Suprapubic skin (tissue), 4 donors: ENCODE results near the gene KIF3C. TPM values are rescaled to one million over a fixed set of nuclear protein-coding genes. Genes with fewer than 3 reads are reported as not detected.

Experiments
- DNase-seq, 2 donors: peaks; one replicate each; pipeline ENCODE4 v3.0.0-alpha.2; 2019; ENCODE audit warnings: low spot score in 2 of 2
- H3K27ac ChIP-seq: fragments of 200-600 bp; sonication (generic); one replicate; pipeline ENCODE4 v1.5.1; 2019
- H3K27me3 ChIP-seq: fragments of 200-600 bp; sonication (generic); one replicate; pipeline ENCODE4 v1.5.1; 2019
- H3K36me3 ChIP-seq: fragments of 200-600 bp; sonication (generic); one replicate; pipeline ENCODE4 v1.5.1; 2019
- H3K4me1 ChIP-seq: fragments of 200-600 bp; sonication (generic); one replicate; pipeline ENCODE4 v1.5.1; 2019
- H3K4me3 ChIP-seq: fragments of 200-600 bp; sonication (generic); one replicate; pipeline ENCODE4 v1.5.1; 2019; ENCODE audit warnings: mild to moderate bottlenecking
- H3K9me3 ChIP-seq: fragments of 200-600 bp; sonication (generic); one replicate; pipeline ENCODE4 v1.5.1; 2019
- EP300 ChIP-seq: sonication (generic); formaldehyde crosslinking; IDR thresholded peaks from one replicate; pipeline ENCODE4 v1.6.1; 2017; ENCODE audit warnings: antibody characterized with exemption
- POLR2A ChIP-seq, 2 donors: fragments of 450-650 bp; IDR thresholded peaks; one replicate each; pipeline ENCODE4 v1.6.1; 2017; ENCODE audit warnings: antibody characterized with exemption in 2 of 2, mild to moderate bottlenecking in 2 of 2, moderate library complexity in 2 of 2
- POLR2AphosphoS5 ChIP-seq, 3 donors: sonication (generic); formaldehyde crosslinking; IDR thresholded peaks; one replicate each; pipeline ENCODE4 v1.6.1; 2017; ENCODE audit warnings: antibody characterized with exemption in 3 of 3
- WGBS: methylation state at CpG from one replicate; pipeline ENCODE4 v1.1.5; 2018; 5-methylcytosine and 5-hydroxymethylcytosine counted together
- total RNA-seq, 4 donors: library from RNA; depleted of rRNA; stranded (reverse); fragments of >200 nt; gene quantifications; one replicate each; pipeline ENCODE4 v1.1.0, GENCODE V29; 2016
- TF ChIP-seq, protein P1 (sequence below), 2 donors: fragments of 200-600 bp in 1 of 2; fragments of 450-650 bp in 1 of 2; sonication (generic) in 1 of 2; IDR thresholded peaks; one replicate each; pipeline ENCODE4 v1.5.1; 2016 to 2019; ENCODE audit warnings: antibody characterized with exemption in 2 of 2, mild to moderate bottlenecking in 1 of 2, moderate library complexity in 1 of 2

Gene KIF3C
- total RNA-seq, 4 donors from 2014 or later, result 3.2 to 5.8 (median 4.7) TPM

DNA sequence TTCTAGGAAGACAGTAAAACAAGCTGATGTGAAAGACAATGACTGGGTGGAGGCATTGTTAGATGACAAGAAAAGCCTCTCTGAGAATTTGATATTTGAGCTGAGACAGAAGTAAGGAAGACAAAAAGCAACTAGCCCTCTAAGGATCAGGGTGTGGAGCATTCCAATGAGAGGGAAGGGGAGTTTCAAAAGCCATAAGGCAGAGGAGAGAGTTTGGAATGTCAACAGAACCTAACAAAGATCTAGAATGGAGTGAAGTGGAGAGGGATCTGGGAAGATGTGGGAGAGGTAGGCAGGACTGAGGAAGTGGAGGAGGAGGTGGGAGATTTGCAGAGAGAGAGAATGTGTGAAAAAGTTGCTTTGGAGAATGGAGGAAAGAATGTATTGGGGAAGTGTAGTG, 86.7 kb downstream of the KIF3C start:
- H3K36me3 ChIP-seq, result no peaks in the 10 kb centered on the region
- no peak for DNase-seq
- no peaks in the 10 kb centered on the region for H3K27me3 ChIP-seq
- TF ChIP-seq, protein P1, sequence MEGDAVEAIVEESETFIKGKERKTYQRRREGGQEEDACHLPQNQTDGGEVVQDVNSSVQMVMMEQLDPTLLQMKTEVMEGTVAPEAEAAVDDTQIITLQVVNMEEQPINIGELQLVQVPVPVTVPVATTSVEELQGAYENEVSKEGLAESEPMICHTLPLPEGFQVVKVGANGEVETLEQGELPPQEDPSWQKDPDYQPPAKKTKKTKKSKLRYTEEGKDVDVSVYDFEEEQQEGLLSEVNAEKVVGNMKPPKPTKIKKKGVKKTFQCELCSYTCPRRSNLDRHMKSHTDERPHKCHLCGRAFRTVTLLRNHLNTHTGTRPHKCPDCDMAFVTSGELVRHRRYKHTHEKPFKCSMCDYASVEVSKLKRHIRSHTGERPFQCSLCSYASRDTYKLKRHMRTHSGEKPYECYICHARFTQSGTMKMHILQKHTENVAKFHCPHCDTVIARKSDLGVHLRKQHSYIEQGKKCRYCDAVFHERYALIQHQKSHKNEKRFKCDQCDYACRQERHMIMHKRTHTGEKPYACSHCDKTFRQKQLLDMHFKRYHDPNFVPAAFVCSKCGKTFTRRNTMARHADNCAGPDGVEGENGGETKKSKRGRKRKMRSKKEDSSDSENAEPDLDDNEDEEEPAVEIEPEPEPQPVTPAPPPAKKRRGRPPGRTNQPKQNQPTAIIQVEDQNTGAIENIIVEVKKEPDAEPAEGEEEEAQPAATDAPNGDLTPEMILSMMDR (IDR thresholded peaks at IDR 0.05), result no peak
- TF ChIP-seq POLR2AphosphoS5 (IDR thresholded peaks at IDR 0.05) (no peak), EP300 (no peak), POLR2A (IDR thresholded peaks at IDR 0.05) (no peak)
- H3K27ac ChIP-seq, result no peak overlapping the region
- H3K4me3 ChIP-seq, result no peak overlapping the region
- H3K4me1 ChIP-seq, result no peaks in the 10 kb centered on the region
- H3K9me3 ChIP-seq, result no peaks in the 10 kb centered on the region

DNA sequence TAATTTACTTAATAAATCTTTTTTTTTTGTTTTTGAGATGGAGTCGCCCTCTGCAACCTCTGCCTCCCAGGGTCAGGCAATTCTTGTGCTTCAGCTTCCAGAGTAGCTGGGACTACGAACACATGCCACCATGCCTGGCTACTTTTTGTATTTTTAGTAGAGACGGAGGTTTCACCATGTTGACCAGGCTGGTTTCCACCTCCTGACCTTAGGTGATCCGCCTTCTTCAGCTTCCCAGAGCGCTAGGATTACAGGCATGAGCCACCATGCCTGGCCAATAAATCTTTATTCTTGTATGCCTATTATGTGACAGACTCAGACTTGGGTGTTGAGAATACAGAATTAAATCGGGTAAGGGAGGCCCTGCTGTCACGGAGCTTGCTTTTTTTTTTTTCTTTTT, 87.3 kb downstream of the KIF3C start:
- Histone ChIP-seq H3K9me3 (no peaks in the 10 kb centered on the region), H3K4me1 (no peaks in the 10 kb centered on the region), H3K36me3 (no peaks in the 10 kb centered on the region), H3K4me3 (no peak overlapping the region), H3K27ac (no peak overlapping the region), H3K27me3 (no peaks in the 10 kb centered on the region)
- WGBS, result 86% methylated on average over 7 of the region's 7 CpGs
- no peak for DNase-seq
- TF ChIP-seq POLR2A (IDR thresholded peaks at IDR 0.05), result no peak
- no peak for TF ChIP-seq POLR2AphosphoS5 (IDR thresholded peaks at IDR 0.05)
- no peak for TF ChIP-seq EP300

- Histone ChIP-seq H3K36me3 (no peaks in the 10 kb centered on the region), H3K27ac (no peak overlapping the region), H3K4me3 (no peak overlapping the region), H3K9me3 (no peaks in the 10 kb centered on the region), H3K27me3 (no peaks in the 10 kb centered on the region), H3K4me1 (no peaks in the 10 kb centered on the region)
- no peak for TF ChIP-seq POLR2A (IDR thresholded peaks at IDR 0.05)
- TF ChIP-seq EP300, result no peak
- TF ChIP-seq, protein P1 (IDR thresholded peaks at IDR 0.05), result no peak
- TF ChIP-seq POLR2AphosphoS5 (IDR thresholded peaks at IDR 0.05), result no peak
- 71% methylated on average over 8 of the region's 8 CpGs for WGBS
- DNase-seq, result peak in 1 of 2 donors; percentile 44
Measured at GRCh38 chr2:25894135-25894830, 88.0 kb downstream of the KIF3C start.

DNA sequence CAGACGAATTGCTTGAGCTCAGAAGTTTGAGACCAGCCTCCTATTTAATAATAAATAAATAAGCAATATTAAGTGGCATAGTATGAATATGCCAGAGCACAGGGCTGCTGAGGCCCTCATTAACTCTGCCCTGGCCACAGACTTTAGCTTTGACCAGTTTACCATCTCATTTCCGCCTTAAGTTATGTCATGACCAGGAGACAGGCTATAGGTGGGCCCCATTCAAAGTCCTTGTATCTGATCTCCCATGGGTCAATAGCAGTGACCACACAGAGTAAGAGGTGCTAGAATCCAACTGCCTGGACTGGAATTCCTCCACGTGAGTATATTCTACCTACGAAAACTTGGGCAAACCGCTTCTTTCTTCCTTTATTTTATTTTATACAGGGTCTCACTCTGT, 90.6 kb downstream of the KIF3C start:
- TF ChIP-seq EP300 (no peak), POLR2AphosphoS5 (IDR thresholded peaks at IDR 0.05) (no peak), POLR2A (IDR thresholded peaks at IDR 0.05) (no peak)
- TF ChIP-seq, protein P1 (IDR thresholded peaks at IDR 0.05), result no peak
- Histone ChIP-seq H3K36me3 (no peaks in the 10 kb centered on the region), H3K27ac (no peak overlapping the region), H3K4me1 (no peaks in the 10 kb centered on the region), H3K9me3 (no peaks in the 10 kb centered on the region), H3K27me3 (no peaks in the 10 kb centered on the region), H3K4me3 (no peak overlapping the region)
- 88% methylated on average over 5 of the region's 5 CpGs for WGBS
- no peak for DNase-seq

DNA sequence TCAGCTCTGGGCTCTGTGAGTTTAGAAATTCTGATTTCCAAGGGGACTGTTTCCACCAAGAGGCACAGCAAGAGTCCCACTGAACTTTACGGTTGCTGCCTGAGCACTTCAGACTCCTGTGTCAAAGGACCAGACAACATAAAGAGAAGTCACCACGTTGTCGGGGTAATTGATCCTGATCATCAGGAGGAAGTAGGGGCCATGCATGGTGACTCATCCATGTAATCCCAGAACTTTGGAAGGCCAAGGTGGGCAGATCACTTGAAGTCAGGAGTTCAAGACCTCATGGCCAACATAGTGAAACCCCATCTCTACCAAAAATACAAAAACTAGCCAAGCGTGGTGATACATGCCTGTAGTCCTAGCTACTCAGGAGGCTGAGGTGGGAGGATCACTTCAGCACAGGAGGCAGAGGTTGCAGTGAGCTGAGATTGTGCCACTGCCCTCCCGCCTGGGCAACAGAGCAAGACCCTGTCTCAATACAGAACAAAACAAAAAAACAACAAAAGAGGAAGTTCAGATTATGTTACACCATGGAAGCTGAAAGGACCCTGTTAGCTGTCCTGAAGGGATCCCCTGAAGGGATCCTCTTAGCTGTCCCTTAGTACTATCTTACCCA, 94.6 kb downstream of the KIF3C start:
- 88% methylated on average over 5 of the region's 5 CpGs for WGBS
- Histone ChIP-seq H3K4me3 (no peak overlapping the region), H3K27me3 (peaks cover 6% of the 10 kb centered on the region), H3K9me3 (no peaks in the 10 kb centered on the region), H3K4me1 (no peaks in the 10 kb centered on the region), H3K27ac (no peak overlapping the region), H3K36me3 (no peaks in the 10 kb centered on the region)
- no peak for DNase-seq
- TF ChIP-seq POLR2AphosphoS5 (IDR thresholded peaks at IDR 0.05) (no peak), POLR2A (IDR thresholded peaks at IDR 0.05) (no peak), EP300 (no peak)
- TF ChIP-seq, protein P1 (IDR thresholded peaks at IDR 0.05), result no peak
